Activated CD4-positive, alpha-beta T cell treated with anti-CD3 and anti-CD28 coated beads, Interleukin-2, Interleukin-6, amounts not matched to agents 100 ng/mL and 50 ng/mL, durations not matched to agents 16 hours and 8 hours (primary cell): ENCODE data around the gene RELA.

Experiments
- DNase-seq: peaks from one replicate; pipeline ENCODE4 v3.0.0-alpha.2; 2020

RELA gene

GRCh38 chr11:65611758-65612603, 50.7 kb downstream of the RELA start:
- DNase-seq: no peak

GRCh38 chr11:65611028-65611757, 51.5 kb downstream of the RELA start:
- no peak for DNase-seq

GRCh38 chr11:65610404-65610803, 52.3 kb downstream of the RELA start:
- no peak for DNase-seq

- DNase-seq: no peak
Measured at GRCh38 chr11:65609665-65610064, 53.1 kb downstream of the RELA start.

- DNase-seq: no peak
Measured at GRCh38 chr11:65609229-65609628, 53.5 kb downstream of the RELA start.

- no peak for DNase-seq
Measured at GRCh38 chr11:65607614-65608426, 54.9 kb downstream of the RELA start.

GRCh38 chr11:65606876-65607613, 55.7 kb downstream of the RELA start:
- peak; percentile 26 for DNase-seq

- no peak for DNase-seq
Measured at GRCh38 chr11:65604258-65604657, 58.5 kb downstream of the RELA start.
